Activated naive CD8-positive, alpha-beta T cell treated with anti-CD3 and anti-CD28 coated beads, Interleukin-2, amount 10 ng/mL, durations not matched to agents 7 days and 5 days (primary cell): Measurements from ENCODE around the gene TCEA2. TPM values are rescaled to one million over a fixed set of nuclear protein-coding genes. Genes with fewer than 3 reads are reported as not detected.

Source experiments
- ATAC-seq: fragments of 150-1000 bp; cut with Tn5 transposase; one replicate; pipeline ENCODE4 v1.10.0; 2021; ENCODE audit warnings: low read depth, moderate library complexity
- POLR2A ChIA-PET: fragments of 350-600 bp; sonication (Branson Sonifier 250); formaldehyde crosslinking; loops from one replicate; lab custom pipeline; 2021; ENCODE audit warnings: antibody characterized with exemption; lab: Charles Lee
- DNase-seq: peaks from one replicate; pipeline ENCODE4 v3.0.0; 2021
- H3K27ac Mint-ChIP-seq: one replicate; pipeline ENCODE4 v1.8.0; 2022; ENCODE audit warnings: mild to moderate bottlenecking, mixed read lengths
- H3K27me3 Mint-ChIP-seq: one replicate; pipeline ENCODE4 v1.8.0; 2022; ENCODE audit warnings: mild to moderate bottlenecking, moderate library complexity, mixed read lengths
- H3K36me3 Mint-ChIP-seq: one replicate; pipeline ENCODE4 v1.8.0; 2021; ENCODE audit warnings: mild to moderate bottlenecking, mixed read lengths
- H3K4me1 Mint-ChIP-seq: one replicate; pipeline ENCODE4 v1.8.0; 2021; ENCODE audit warnings: mixed read lengths
- H3K4me3 Mint-ChIP-seq: one replicate; pipeline ENCODE4 v1.8.0; 2022; ENCODE audit warnings: mild to moderate bottlenecking, moderate library complexity, mixed read lengths
- H3K9me3 Mint-ChIP-seq: one replicate; pipeline ENCODE4 v1.8.0; 2021; ENCODE audit warnings: mixed read lengths
- total RNA-seq, 2 experiments: library from RNA; stranded (reverse); gene quantifications; one replicate each; pipeline ENCODE4 v1.2.3, GENCODE V29; 2021

TCEA2 gene
- total RNA-seq, 2 experiments from 2014 or later = 65.3 to 74.9 TPM

DNA sequence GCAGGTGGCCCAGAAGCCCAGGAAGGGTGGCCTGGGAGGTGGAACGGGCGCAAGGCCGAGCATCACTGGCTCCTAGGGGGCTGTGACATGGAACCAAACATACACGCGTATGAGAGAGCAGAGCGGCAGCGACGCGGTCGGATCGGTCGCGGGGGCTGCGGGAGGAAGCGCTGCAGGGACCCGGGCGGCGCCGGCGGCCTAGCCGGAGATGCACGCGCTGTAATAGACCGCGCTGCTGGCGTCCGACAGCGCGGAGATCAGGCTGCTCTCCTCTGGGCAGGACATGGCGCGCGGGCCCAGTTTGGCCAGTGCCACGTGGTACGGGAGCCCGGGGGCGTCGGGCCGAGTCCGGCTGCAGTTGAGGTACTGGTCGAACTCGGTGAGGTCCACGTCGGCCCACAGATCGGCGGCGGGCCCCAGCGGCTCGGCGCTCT lies 15.0 kb upstream of the TCEA2 start:
- H3K4me1 Mint-ChIP-seq = peaks cover 13% of the 10 kb centered on the region

DNA sequence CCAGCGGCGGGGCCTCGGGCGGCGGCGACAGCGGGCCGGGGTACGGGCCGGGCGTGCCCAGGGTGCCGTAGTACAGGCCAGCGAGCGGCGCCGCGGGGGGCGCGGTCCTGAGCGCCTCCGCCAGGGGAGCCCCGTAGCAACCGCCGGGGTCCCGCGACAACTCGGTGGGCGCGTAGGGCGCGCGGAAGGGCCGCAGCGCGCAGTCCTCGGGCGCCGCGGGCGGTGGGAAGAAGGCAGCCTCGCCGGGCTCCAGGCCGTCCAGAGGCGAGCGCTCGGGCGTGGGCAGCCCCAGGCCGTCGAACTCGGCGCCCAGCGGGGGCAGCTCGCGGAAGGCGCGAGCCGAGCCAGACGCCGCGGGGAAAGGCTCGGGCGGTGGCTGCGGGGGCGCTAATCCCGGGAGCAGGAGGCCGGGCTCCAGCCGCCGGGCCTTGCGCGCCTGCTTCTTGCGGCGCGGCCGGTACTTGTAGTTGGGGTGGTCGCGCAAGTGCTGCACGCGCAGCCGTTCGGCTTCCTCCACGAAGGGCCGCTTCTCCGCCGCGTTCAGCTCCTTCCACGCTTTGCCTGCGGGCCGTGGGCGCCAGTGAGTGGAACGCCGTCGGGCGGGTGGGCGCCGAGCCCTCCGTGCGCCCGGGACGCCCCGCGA lies 14.5 kb upstream of the TCEA2 start:
- H3K27me3 Mint-ChIP-seq = peaks cover 30% of the 10 kb centered on the region
- ATAC-seq = no peak
- POLR2A ChIA-PET = no interaction called here
- no peak overlapping the region for H3K4me3 Mint-ChIP-seq
- peak; percentile 41 for DNase-seq
- no peaks in the 10 kb centered on the region for H3K9me3 Mint-ChIP-seq
- peaks cover 13% of the 10 kb centered on the region for H3K4me1 Mint-ChIP-seq
- H3K36me3 Mint-ChIP-seq = no peaks in the 10 kb centered on the region
- no peak overlapping the region for H3K27ac Mint-ChIP-seq

More for the DNA sequence above, 15.0 kb upstream of the TCEA2 start:
- H3K36me3 Mint-ChIP-seq = no peaks in the 10 kb centered on the region
- H3K4me3 Mint-ChIP-seq = peak overlapping the region; percentile 30
- ATAC-seq (no peak), DNase-seq (no peak)
- POLR2A ChIA-PET = interaction anchor here (0.6 kb wide), 1 partner anchor 107 kb away, joined by 4 read pairs; no protein-coding TSS in a partner anchor
- H3K27ac Mint-ChIP-seq = no peak overlapping the region
- H3K27me3 Mint-ChIP-seq = peaks cover 28% of the 10 kb centered on the region
- no peaks in the 10 kb centered on the region for H3K9me3 Mint-ChIP-seq

DNA sequence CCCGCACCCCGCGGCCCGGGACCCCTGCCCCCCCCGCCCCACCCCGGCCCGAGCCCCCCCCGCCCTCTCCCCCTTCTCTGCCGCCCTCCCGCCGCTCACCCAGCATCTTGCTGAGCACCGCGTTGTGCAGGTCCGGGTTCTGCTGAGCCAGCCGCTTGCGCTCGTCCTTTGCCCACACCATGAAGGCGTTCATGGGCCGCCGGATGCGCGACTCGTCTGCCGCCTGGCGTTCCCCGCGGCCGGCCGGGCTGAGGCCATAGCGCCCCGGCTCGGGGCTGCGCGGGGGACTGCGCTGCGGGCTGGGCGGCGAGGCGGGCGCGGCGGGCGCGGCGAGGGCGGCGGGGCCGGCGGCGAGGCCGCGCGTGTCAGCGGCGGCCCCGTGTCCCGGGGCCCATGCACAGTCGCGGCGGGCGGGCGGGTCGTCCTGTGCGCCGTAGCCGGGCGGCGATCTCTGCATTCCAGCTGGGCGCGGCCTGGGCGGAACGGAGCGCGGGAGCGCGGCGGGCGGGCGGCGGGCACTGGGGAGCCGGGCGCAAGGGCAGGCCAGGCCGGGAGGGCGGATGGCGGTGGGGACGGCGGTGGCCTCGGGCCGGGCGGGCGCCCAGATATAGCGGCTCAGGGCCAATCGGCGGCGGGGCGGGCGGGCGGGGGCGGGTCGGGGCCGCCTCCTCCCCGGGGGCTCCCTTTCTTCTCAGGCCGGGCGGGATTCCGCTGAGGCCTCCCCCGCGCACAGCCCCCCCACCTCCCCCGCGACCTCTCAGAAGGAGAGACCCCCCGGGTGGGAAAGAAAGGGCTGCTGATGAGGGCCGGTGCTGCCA lies 13.7 kb upstream of the TCEA2 start, which contains the start of gene SOX18:
TSS of gene SOX18 (minus strand) at position 580 of the 818 bp plus-strand sequence. CDS start at position 457, 123 bp downstream.
- Mint-ChIP-seq H3K9me3 (no peaks in the 10 kb centered on the region), H3K4me3 (peak within 1 kb of the TSS; percentile 71), H3K27ac (no peak within 1 kb of the TSS), H3K27me3 (peaks cover 28% of the 10 kb centered on the region), H3K36me3 (no peaks in the 10 kb centered on the region), H3K4me1 (peaks cover 10% of the 10 kb centered on the region)
- peak; percentile 66 for DNase-seq
- ATAC-seq = peak; percentile 59
- POLR2A ChIA-PET = no interaction called here

DNA sequence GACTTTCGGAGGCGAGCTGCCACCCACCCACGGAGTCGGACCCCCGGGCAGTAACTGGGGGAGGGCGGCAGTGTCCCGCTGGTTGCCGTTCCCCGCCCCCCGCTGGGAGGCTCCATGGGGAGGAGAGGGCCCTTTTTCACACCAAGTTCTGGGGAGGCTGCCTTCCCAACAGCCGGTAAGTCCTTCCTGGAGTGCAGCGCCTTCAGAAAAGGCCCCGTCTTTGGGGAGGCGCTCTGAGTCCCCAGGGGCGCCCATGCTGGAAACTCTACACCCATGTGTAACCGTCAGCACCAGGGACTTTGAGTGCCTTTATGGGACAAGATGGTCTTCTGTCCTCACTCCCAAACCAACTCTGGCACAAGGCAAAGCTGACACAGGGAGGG lies 13.1 kb upstream of the TCEA2 start:
- POLR2A ChIA-PET = no interaction called here
- DNase-seq (no peak), ATAC-seq (no peak)
- Mint-ChIP-seq H3K9me3 (no peaks in the 10 kb centered on the region), H3K4me3 (peak overlapping the region; percentile 30), H3K27ac (no peak overlapping the region), H3K36me3 (no peaks in the 10 kb centered on the region), H3K27me3 (peaks cover 28% of the 10 kb centered on the region), H3K4me1 (peaks cover 13% of the 10 kb centered on the region)

DNA sequence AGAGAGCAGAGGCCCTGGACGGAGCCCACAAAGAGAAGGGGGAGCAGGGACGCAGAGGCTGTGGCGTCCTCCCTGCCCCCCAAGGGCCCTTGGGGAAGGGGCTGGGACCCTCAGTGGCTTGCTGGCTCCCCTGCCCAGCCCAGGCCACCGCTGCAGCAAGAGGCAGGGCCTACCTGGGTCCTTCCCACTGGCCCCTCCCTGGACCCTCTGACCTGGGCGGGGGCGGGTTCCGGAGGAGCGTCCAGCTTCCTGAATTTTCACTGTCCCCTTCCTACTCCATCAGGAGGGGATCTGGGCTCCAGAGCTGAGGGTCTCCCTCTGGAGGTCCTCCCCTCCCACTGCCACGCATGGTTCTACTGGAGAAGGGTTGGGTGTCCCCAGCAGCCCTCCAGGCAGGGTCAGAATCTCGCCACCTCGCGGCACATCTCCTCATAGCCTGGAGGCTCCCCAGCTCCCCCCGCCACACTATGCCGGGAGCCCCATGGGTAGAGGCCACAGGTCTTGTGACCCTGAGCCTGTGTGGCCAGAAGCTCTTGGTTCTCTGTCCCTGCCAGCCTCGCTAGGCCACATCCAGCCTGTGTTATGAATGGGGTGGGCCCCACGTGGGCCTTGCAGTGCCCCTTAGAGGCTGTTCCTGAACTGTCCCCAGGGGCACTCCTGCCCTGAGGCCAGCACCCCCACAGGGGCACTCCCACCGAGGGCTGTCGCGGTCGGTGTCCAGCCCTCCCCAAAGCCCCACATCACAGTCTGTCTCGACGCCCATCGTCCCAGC lies 12.6 kb upstream of the TCEA2 start:
- H3K27me3 Mint-ChIP-seq = peaks cover 28% of the 10 kb centered on the region
- H3K27ac Mint-ChIP-seq = no peak overlapping the region
- H3K4me3 Mint-ChIP-seq = peak overlapping the region; percentile 30
- H3K4me1 Mint-ChIP-seq = peaks cover 16% of the 10 kb centered on the region
- POLR2A ChIA-PET = interaction anchor here (0.6 to 1.2 kb wide), 2 partner anchors 15 to 64 kb away, joined by 3 to 4 read pairs; partner anchors contain the start of gene C20orf204
- ATAC-seq (no peak), DNase-seq (no peak)
- H3K36me3 Mint-ChIP-seq = no peaks in the 10 kb centered on the region
- no peaks in the 10 kb centered on the region for H3K9me3 Mint-ChIP-seq

DNA sequence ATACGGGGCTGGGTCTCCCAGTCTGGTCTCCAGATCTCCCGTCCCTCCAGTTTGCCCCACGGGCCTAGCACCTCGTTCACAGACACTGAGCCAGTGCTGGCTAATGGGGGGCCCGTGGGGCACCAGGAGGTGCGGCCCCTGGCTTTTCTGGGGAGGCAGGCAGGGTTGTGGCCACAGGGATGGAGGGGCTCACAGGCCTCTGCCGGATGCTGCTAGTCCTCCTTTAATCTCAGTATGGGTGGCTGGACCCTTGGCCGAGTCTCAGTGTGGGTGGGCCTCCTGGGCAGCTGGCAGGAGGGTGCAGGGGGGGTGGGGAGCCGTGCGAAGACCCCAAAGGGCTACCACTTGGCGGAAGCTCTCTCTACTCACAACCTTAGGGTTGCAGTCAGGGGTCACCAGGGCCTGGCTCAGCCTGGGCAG lies 12.0 kb upstream of the TCEA2 start:
- H3K27ac Mint-ChIP-seq = no peak overlapping the region
- peaks cover 26% of the 10 kb centered on the region for H3K27me3 Mint-ChIP-seq
- H3K4me1 Mint-ChIP-seq = peaks cover 12% of the 10 kb centered on the region
- POLR2A ChIA-PET = interaction anchor here (0.6 to 4.7 kb wide), 3 partner anchors 11 to 64 kb away, joined by 3 to 23 read pairs (median 4); partner anchors contain the start of gene C20orf204
- H3K4me3 Mint-ChIP-seq = no peak overlapping the region
- H3K9me3 Mint-ChIP-seq = no peaks in the 10 kb centered on the region
- no peaks in the 10 kb centered on the region for H3K36me3 Mint-ChIP-seq
- ATAC-seq = no peak
- no peak for DNase-seq

DNA sequence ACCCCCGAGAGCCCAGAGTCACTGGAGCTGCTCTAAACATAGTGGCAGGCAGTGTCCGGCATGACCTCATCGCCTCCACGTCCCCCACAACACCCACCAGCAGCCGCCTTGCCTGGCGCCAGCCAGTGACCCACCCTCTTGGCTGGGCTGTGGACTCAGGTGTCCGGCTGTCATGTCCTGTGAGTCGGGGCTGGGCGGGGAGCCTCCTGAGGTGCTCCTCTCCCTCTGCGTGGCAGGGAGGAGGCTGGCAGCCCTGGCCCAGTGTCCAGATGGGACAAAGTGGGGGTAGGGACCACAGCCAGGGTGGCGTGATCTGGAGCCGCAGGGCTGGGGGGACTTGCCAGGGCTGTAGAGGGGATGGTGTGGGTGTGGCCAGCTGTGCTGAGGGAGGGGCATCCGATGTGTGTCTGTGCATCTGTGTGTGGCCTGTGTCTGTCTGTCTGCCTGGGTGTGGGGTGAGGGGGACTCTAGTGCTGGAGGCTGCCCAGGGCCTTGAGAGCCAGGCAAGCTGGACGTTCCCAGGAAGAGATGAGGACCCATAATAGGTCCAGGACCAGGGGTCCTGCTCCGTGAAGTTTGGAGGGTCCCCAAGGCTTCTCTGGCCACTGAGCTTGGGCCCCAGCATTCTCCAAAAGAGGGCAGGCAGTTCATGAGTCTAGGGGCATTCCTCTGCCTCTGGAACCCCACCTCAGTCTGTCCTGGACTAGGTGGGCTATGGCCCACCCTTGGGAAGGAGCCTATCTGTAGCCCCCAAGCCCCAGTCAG lies 11.3 kb upstream of the TCEA2 start:
- POLR2A ChIA-PET = interaction anchor here (1.2 to 4.7 kb wide), 4 partner anchors 9 to 26 kb away, joined by 4 to 23 read pairs (median 5); partner anchors contain the start of gene TCEA2
- DNase-seq (no peak), ATAC-seq (no peak)
- H3K9me3 Mint-ChIP-seq = no peaks in the 10 kb centered on the region
- H3K4me1 Mint-ChIP-seq = peaks cover 7% of the 10 kb centered on the region
- H3K27ac Mint-ChIP-seq = no peak overlapping the region
- H3K27me3 Mint-ChIP-seq = peaks cover 20% of the 10 kb centered on the region
- H3K36me3 Mint-ChIP-seq = no peaks in the 10 kb centered on the region
- no peak overlapping the region for H3K4me3 Mint-ChIP-seq

DNA sequence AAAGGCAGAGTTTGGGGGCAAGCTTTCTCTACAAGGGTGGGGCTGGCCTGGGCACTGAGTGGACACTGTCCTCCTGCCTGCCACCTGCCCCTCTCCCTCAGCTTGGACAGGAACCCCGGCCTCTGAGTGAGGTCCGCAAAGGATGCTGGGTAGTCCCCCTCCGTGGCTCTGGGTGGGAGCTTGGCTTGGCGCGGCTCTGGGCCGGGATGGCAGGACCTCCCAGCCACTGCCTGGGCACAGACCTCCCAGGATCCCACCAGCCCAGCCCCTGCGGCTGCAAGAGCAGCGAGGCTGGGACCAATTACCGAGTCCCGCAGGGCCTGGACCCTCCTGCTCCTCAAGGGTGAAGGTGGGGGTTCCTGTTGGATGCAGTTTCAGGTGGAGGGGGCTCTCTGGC lies 10.7 kb upstream of the TCEA2 start:
- POLR2A ChIA-PET = interaction anchor here (1.2 to 4.7 kb wide), 4 partner anchors 8 to 26 kb away, joined by 4 to 23 read pairs (median 5); partner anchors contain the start of gene TCEA2
- DNase-seq (no peak), ATAC-seq (no peak)
- Mint-ChIP-seq H3K36me3 (no peaks in the 10 kb centered on the region), H3K27me3 (peaks cover 16% of the 10 kb centered on the region), H3K9me3 (no peaks in the 10 kb centered on the region), H3K4me1 (peaks cover 7% of the 10 kb centered on the region), H3K4me3 (no peak overlapping the region), H3K27ac (no peak overlapping the region)

DNA sequence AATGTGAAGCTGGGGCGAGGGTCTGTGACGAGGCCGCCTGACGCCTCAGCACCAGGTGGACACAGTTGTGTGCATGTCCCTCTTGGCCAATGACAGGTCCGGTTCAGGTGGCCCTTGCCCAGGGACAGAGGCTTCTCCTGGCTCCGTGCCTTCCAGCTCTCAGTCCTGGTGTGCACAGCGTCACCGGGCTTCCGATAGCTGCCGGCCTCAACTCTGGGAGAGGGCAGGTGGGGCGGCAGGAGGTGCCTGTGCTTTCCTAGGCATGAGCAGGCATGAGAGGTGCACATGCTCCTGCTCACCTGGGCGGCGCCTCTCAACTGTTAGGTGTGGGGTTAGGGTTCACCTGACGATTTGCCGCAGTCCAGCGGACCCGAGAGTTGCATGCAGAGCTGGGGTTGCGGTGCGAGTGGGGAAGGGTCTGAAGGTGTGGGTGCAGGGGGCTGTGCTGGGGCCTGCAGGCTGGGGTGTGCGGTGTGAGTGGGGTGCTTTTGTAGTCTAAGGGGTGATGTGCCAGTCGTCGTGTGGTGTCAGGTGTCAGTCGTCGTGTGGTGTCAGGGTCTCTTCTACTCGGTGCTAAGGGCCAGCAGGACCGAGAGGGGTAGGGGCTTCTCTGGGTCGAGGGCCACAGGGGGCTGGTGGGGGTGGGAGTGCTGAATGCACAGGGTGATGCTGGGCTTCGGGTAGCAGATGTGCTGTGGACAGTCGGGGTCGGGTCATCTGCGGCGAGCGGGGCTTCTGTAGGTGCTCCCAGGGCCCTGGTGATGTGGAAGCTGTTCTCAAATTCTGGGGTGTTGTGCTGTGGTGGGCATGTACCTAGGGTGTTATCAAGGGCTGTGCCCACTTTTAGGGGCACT lies 9.8 kb upstream of the TCEA2 start:
- no peak for ATAC-seq

DNA sequence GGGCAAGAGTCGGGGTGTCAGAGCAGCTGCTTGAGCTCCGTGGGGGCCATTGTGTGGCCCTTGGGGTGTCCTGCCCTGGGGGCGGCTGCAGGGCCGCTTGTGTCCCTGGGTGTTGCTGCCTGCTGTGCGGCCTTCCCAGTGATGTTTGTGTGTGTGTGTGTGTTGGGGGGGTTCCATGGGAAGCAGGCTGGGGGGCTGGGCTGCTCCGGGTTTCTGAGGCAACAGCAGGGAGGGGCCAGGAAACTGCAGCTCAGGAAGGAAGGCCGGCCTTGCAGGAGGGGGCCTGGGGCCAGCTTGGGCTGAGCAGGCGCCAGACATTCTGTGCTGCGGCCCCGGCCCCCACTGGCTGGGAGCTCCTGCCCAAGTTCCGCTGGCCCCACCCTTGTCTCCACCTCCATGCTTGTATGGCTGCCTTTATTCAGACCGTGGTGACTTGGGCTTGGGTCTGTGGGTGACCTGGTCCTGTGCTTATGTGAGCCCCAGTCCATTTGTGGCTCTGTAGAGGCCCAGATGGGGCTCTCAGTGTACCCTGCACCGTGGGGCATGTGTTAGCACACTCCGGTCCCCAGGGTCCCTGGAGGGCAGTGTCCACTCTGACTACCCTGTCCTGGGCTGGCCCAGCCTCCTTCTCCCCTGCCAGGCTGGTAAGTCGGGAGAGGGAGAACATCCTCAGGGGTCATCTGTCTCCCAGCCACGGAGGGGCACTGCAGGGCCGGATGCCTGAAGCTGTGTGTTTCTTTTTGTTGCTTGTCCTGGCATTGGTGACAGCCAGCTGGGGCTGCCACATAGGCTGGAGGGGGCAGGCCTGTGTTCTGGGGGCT lies 8.9 kb upstream of the TCEA2 start:
- Mint-ChIP-seq H3K9me3 (no peaks in the 10 kb centered on the region), H3K36me3 (no peaks in the 10 kb centered on the region), H3K4me3 (no peak overlapping the region), H3K27me3 (peaks cover 9% of the 10 kb centered on the region), H3K27ac (no peak overlapping the region), H3K4me1 (peaks cover 10% of the 10 kb centered on the region)
- POLR2A ChIA-PET = interaction anchor here (0.6 to 4.7 kb wide), 4 partner anchors 10 to 142 kb away, joined by 3 to 26 read pairs (median 14); no protein-coding TSS in a partner anchor
- ATAC-seq (no peak), DNase-seq (no peak)

More for the DNA sequence above, 9.8 kb upstream of the TCEA2 start:
- H3K36me3 Mint-ChIP-seq = no peaks in the 10 kb centered on the region
- no peak for DNase-seq
- peaks cover 10% of the 10 kb centered on the region for H3K4me1 Mint-ChIP-seq
- H3K27me3 Mint-ChIP-seq = peaks cover 11% of the 10 kb centered on the region
- no peak overlapping the region for H3K4me3 Mint-ChIP-seq
- H3K9me3 Mint-ChIP-seq = no peaks in the 10 kb centered on the region
- POLR2A ChIA-PET = interaction anchor here (0.6 to 4.7 kb wide), 6 partner anchors 7 to 141 kb away, joined by 3 to 26 read pairs (median 5); partner anchors contain the start of gene TCEA2
- H3K27ac Mint-ChIP-seq = no peak overlapping the region

DNA sequence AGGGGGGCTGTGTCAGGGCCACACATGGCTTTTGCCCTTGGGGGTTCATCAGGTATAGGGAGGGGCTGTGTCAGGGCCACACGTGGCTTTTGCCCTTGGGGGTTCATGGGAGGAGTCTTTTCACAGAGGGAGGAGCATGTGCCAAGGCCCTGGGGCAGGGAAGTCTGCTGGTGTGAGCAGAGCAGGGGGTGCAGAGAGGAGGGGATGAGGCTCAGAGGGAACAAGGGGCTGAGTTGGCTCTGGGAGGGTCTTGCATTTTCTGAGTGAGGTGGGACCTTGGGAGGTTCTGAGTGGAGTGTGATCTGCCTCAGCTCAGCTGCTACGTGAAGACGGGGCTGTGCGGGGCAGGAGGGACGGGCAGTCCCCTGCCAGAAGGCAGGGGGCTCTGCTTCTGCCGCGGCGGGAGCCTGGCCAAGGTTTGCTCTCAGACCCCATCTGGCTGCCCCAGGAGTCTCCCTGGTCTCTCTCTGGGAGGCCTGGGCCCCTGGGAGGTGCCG lies 7.6 kb upstream of the TCEA2 start:
- Mint-ChIP-seq H3K27me3 (peaks cover 5% of the 10 kb centered on the region), H3K27ac (peak overlapping the region; percentile 60), H3K9me3 (no peaks in the 10 kb centered on the region), H3K36me3 (no peaks in the 10 kb centered on the region), H3K4me1 (peaks cover 12% of the 10 kb centered on the region), H3K4me3 (no peak overlapping the region)
- DNase-seq (no peak), ATAC-seq (no peak)
- POLR2A ChIA-PET = interaction anchor here (0.7 to 4.7 kb wide), 4 partner anchors 15 to 74 kb away, joined by 3 to 23 read pairs (median 4); partner anchors contain the start of gene RGS19
